ENCODE measurements around the gene WNT7B.

Gene WNT7B

DNA sequence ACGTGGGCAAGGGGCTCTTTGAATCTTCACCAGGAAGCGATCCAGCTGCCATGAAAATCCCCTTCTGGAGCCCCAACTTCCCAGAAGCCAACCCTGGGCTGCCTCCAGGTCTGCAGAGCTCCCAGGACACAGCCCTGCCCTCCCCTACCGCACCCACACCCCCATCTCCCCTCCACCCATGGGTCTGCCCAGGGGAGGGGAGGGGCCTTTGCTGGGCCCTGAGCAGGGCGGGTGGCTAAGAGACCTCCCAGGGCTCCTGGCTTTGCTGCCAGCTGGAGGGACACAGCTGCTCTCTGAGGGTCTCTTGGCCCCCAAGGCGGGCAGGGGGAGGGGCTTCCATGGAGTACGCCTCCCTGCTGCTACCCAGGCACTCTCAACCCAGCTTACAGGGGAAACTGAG, 64.1 kb downstream of the WNT7B start:
- FAIRE-seq (no peak), DNase-seq (ENCODE audit: low spot score) (no peak)

DNA sequence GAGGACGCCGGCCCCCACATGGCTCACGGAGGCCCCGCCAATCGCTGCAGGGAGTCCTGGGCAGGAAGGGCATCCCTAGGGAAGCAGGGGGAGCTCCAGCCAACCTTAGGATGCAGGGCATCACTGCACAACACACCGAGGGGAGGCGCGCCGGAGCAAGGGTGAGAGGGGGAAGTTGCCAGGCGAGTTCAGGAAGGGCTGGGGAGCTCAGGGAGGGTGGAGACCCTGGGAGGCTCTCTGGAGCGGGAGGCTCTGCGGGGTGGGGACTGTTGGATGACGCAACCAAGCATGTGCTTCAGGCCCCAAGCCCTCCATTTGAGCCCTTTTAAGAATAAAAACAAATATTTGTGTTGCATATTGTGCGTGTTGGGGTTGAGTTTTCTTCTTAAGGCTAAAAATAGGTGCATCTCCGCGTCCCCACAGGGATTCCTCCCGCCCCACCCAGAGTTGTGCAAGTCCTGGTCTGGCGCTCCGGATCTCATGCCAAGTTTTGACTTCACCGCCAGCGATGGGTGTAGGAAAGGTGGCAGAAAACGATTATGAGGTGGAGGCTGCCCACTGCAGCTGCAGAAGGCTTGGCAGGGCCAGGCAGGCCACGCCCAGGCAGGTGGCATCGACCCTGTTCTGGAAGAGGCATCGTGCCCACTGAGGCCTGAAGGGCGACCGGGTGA, 65.2 kb downstream of the WNT7B start:
- FAIRE-seq (no peak), DNase-seq (ENCODE audit: low spot score) (no peak)

DNA sequence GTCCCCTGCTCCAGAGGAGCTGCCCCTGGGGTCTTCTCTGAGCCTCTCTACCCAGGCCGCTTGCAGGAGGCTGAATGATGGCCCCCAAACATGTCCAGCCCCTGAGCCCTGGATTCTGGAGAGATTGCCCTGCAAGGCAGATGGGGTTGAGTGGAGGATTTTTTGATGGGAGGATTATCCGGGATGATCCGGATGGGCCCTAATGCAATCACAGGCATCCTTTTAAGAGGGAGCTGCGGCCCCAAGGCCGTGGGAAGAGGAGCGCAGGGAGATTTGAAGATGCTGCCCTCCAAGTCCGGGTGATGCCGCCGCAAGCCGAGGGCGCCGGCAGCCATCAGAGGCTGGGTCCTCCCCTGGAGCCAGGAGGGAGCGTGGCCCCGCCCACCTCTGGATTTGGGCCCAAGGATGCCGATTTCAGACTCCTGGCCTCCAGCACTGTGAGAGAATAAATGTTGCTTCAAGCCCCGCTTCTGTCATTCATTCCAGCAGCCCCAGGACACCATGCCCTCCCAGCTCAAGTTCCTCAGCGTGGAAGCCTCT, 66.0 kb downstream of the WNT7B start:
- no peak for DNase-seq (ENCODE audit: low spot score)
- FAIRE-seq, result no peak

DNA sequence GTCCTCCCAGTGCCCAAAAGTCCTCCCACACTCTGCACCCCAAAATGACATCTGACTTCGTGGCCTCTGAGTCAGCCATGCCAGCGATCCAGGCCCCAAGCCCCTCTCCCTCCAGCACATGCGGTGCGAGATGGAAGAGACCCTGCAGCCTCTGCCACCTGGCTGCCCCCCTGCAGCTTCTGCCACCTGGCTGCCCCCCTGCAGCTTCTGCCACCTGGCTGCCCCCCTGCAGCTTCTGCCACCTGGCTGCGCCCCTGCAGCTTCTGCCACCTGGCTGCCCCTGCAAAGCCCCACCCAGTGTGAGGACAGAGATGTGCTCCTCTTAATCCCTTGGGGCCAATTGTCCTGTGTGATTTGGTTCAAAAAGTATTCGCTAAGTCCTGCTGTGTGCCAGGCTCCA, 68.0 kb downstream of the WNT7B start:
- no peak for FAIRE-seq
- no peak for DNase-seq (ENCODE audit: low spot score)

DNA sequence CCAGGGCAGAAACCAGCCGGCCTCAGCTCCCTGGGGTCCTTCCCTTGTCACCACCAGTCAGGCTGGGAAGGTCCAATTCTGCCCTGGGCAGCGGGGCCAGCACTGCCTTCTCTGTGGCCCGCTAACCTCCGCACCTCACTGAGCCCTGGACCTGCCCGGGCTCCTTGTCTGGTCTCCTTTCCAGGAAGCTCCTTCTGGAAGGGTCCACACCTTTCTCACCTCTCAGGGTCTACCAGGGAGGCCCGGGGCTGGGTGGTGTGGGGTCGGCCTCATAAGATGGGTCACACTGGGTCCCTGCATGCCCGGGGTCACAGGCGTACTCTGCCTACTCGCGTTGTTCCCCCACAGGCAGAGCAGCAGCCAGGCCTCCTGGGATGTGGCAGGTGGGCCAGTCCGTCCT, 69.0 kb downstream of the WNT7B start:
- DNase-seq (ENCODE audit: low spot score), result no peak
- FAIRE-seq, result no peak

DNA sequence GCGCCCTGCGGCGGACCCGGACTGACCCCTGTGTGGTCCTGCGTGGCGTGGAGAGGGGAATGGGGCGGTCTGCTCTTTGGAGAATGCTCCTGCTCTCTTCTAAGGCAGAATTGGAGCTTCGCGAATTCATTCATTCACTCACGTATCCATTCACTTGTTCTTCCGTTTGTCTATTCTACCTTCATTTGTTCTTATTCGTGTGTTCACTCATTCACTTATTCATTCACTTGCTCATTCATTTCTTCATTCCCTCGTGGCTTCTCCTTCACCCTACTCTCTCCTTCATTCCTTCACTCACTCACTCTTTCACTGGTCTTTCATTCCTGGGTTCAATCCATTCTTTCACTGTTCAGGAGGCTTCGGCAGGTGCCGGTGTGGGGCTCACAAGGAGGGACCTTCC, 69.6 kb downstream of the WNT7B start:
- no peak for FAIRE-seq
- DNase-seq (ENCODE audit: low spot score), result no peak

DNA sequence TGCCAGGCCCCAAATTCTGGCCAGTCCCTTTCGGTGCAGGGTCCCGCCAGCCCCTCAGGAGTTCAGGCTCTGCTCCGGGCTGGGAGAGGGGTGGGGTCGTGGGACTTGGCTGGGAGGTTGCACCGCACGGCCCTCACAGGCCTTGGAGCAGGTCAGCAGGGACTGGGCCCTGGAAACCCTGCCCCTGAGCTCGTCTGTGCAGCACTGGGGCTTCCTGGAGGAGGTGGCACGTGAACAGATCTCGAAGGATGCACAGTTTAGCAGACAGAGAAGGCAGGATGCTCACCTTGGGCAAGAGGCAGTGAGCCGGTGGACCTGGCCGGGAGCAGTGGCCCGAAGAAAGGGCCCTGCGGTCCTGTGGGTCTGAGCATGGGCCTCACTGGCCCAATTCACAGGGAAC, 70.0 kb downstream of the WNT7B start:
- no peak for DNase-seq (ENCODE audit: low spot score)
- FAIRE-seq, result no peak

DNA sequence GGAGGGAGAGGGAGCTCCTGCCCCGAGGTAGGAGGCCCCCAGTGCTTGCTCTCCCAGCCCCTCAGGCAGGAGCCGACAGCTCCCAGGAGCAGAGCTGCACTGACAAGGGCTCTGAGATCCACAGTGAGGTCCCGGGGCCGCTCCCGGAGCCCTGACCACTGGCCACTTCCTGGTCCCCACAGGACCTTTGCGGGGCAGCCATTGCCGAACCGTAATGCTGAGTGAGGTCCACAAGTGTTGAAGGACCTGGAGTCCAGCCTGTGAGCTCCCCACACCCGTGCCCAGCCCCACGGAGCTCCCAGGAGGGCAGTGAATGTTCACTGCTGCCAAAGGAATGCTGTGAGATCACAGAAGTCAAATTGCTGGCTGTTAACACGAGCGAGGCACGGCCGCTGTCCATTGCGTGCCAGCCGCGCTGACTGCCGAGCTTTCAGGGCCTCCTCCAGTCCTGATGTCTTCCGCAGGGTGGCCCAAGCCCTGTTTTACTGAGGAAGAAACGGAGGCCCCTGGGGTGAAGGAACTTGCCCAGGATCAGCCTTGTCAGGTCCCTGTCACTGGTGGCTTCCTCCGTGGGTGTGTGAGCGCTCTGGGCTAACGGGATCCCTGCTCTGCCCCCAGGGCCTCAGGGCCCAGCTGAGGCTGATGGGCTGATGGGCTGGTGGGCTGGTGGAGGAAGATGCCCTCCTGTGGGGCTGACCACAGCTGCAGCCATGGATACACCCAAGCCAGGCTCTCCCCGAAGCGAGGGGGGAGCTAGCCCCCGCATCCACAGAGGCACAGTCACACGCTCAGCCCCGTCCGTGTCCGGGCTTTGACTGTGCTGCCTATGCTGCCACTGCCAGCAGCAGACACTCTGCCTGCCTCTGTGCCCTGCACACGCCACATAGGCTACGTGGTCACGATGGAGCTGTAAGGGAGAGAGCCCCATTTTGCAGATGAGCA, 70.8 kb downstream of the WNT7B start:
- FAIRE-seq (no peak), DNase-seq (ENCODE audit: low spot score) (no peak)

DNA sequence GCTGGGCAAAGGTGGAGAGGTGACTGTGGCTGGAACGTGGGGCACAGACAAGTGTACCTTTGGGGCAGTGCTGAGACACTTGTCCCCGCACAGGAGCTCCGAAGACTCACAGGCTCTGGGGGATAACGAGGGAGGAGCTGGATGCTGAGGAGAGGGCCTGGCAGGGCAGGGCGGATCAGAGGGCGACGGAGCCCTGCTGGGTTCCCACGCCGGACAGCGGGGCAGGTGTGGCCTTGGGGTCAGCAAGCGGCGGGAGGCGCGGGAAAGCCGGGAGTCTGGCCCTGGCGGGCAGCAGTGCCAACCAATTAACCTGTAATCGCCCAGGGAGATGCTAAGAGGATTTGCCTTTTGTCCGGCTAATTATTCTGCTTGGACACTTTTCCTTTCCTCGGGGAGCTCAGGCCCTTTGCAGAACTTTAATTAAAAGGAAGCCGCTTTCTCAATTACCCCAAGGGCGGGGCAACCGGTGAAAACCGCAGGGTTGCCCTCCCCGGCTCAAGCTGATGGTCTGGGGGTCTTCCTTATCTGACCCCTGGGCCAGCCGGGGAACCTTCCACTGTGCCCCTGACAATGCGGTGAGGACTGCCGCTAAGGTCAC, 71.5 kb downstream of the WNT7B start:
- DNase-seq (ENCODE audit: low spot score), result no peak
- no peak for FAIRE-seq

DNA sequence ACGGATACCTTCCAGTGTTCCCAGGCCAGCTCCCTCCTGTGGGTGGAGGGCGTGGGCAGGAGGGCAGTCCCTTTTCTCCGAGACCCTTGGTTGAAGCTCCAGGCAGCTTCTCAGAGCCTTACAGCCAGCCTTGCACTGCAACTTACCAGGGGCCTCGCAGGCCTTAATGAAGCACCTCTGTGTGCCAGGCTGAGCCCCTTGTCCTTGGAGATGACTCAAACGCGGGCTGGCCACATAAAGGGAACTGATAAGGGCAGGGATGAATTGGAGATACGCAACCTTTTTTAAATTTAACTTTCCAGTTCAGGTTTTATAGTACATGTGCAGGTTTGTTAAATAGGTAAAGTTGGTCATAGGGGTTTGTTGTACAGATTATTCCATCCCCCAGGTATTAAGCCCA, 72.7 kb downstream of the WNT7B start:
- FAIRE-seq (no peak), DNase-seq (ENCODE audit: low spot score) (no peak)

DNA sequence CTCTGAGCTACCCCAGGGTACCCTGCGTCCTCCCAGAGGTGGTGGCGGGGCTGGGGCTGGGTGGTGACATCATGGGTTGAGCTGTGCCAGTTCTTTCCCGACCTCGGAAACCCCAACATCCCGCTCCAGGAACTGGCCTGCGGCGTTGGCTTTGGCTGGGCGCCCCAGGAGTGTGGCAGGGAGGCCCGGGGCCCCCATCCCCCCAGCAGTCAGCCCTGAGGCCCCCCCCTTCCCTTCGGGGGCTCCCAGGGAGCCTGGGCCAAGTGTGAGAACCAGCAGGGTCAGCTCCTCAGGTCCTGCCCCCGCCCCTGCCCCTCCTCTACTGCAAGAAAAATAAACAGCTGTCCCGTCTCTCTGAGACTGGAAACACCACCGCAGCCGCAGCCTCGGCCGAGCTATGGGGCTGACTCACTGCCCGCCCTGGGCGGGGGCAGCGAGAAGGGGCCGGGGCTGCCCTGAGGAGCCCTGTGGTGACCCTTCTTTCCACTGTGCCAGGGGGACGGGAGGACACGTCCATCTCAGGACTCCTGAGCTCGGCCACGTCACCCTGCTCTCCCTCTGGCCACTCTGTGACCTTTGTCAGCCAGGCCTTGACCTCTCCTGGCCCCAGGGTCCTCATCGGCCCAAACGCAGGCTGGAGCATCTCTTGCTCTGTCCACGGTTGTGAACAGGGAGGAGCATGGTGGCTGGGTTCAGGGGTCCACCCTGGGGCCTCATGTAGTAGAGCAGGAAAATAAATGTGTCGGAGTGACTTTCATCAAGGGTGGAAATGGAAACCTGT, 73.4 kb downstream of the WNT7B start:
- peak; percentile 53 for DNase-seq (ENCODE audit: low spot score)

DNA sequence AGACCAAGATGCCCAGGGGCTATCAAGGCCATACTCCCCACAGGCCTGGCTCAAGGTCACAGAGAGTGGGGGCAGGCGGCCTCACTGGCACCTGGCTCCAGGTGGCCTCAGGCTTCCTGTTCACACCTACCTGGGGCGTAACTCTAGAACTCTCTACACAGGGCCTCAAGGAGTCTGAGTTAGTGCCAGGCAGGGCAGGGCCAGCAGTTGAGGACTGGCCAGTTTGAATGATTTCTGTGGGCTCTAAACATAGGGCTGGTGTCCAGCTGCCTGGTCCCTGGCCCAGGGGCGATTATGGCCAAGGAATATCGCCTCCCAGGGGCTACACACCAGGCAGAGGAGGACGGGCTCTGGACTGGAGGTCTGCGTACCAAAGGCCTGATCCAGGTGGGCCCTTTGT, 79.2 kb downstream of the WNT7B start:
- FAIRE-seq (no peak), DNase-seq (ENCODE audit: low spot score) (no peak)

More for the DNA sequence above, 73.4 kb downstream of the WNT7B start:
- peak; percentile 14 for FAIRE-seq

DNA sequence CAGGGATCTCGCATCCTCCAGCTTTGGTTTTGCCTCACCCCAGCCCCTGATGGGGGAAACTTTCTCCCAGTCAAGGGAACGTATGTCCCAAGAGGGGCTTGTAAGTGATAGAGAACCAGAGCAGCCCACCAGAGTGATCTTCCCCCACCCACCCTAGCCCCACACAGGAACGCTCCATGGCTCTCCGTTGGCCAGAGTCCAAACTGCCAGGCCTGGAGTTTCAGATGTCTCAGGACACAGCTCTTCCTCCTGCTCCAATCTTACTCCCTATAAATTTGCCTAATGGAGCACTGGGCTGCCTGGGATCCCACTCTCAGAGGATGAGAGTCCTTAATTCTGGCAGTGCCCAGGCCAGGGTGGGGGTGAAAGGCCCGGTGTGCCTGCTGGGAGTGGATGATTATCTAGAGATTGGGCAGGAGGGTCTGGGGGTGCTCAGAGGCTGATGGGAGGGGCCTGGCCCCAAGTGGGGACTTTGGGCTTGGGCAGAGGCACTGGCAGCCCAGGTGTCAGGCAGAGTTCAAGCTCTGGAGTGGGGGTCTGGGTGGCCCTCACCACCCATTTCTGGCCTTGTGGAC, 79.9 kb downstream of the WNT7B start:
- DNase-seq (ENCODE audit: low spot score) (no peak), FAIRE-seq (no peak)

DNA sequence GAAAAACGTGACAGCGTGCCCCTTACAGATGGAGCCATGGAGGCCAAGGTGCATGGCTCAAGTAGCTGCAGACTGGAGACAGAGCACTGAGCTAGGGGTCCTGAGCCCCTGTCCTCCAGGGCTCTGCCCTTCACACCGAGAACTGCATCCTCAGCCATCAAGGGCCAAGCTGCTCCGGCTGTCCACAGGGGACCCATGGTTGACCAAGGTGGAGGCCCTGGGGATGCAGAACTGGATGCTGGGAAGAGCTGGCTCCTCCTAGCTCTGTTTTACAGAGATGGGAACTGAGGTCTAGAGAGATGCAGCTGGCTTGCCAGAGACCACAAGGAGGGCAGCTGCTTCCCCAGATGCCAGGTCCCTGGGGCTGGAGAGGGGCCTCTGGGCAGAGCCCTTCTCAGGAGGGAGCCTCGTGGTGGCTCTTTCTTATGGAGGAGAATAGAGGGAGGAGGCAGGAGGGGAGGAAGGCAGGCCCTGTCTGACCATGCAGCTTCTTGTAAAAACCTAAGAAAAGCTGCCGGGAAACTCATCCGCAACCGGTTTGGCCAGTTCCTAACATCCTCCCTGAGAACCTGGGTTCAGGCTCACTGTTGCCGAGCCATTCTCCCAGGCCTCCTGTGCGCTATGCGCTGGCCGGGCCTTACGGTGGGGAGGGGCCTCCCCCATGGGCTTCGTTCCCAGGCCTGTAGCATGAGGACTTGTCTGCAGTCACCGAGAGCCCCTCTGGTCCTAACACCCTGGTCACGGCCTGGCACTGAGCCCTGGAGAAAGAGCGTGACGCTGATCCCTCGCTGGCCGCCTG, 80.6 kb downstream of the WNT7B start:
- FAIRE-seq (no peak), DNase-seq (ENCODE audit: low spot score) (no peak)

DNA sequence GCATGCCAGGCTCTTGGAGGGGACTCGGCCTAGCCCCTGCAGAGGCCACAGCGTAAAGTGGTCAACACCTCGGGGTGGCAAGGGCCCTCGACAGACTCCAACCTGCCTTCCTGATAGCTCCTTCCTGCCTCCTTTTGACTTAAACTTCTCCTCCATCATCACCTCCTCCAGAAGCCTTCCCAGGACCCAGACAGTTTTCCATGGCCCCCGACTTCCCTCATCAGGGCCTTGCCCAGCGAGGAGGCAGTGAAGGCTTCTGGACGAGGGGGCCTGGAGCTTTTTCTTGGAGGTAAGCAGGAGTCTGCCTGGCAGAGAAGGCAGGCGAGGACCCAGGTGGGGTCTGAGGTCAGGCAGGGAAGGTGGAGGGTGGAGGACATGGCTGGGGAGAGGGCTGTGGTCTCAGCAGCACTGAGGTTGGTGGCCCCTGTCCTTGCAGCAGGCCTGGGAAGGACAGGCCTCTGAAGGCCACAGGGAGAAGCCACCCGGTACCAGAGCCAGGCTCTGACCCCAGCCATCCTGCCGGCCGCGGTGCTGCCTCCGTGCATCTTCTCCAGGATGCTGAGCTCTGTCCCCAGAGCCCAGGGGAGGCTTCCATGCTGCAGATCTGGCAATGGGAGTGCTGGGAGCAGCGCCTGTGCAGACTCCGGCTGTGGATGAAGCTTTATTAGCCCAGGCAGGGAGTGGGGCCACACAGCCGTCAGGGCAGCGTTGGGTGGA, 81.4 kb downstream of the WNT7B start:
- no peak for FAIRE-seq
- no peak for DNase-seq (ENCODE audit: low spot score)

DNA sequence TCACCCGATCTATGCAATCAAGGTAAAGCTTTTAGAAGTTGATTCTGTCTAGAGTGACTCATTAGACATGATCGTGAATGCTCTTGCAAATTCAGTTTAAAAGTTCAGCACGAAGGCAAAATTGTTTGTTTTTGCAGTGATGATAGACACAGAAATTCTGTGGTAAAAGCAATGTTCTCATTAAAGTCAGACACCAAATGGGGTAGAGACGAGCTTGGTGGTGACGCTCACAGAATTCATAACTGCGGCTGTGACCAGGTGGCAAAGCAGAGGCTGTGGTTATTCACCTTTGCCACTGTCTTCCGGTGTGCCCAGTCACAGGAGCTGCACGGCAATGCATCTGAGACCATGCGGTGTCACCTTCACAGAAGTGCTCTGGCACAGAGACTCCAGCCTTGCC, 83.4 kb downstream of the WNT7B start:
- DNase-seq (ENCODE audit: low spot score) (no peak), FAIRE-seq (no peak)

DNA sequence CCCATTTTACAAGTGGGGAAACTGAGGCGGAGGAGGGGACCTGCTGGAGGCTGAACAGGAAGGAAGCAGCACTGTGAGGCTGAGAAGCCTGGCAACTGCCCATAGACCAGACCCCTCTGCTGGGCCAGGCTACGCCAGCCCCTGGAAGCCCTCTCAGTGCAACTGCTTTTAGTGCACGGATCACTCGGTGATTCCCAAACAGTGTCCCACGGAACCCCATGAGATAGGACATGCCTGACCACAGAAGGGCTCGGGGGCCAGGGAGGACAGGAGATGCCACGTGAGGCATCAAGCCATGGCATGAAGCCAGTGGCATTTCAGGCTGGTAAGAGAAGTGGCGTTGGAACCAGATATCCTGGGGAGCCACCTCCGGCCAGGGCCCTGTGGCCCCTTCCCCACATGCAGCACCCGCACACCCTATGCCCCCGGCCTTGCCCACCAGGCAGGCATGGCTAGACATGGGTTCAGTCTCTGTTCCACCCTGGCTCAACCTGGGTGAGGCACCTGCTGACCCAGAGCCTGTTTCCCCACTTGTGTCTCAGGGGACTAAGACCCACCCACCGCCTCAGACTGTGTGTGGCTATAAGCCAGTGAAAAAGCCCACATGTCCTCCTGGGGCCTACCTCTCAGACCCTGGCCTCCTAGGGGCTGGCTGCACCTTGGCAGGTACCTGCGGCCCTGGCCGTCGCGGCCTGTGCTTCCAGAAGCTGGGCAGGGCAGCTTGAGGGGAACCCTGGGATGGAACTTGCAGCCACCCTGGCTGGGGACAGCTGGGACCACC, 84.1 kb downstream of the WNT7B start:
- FAIRE-seq (no peak), DNase-seq (ENCODE audit: low spot score) (no peak)

DNA sequence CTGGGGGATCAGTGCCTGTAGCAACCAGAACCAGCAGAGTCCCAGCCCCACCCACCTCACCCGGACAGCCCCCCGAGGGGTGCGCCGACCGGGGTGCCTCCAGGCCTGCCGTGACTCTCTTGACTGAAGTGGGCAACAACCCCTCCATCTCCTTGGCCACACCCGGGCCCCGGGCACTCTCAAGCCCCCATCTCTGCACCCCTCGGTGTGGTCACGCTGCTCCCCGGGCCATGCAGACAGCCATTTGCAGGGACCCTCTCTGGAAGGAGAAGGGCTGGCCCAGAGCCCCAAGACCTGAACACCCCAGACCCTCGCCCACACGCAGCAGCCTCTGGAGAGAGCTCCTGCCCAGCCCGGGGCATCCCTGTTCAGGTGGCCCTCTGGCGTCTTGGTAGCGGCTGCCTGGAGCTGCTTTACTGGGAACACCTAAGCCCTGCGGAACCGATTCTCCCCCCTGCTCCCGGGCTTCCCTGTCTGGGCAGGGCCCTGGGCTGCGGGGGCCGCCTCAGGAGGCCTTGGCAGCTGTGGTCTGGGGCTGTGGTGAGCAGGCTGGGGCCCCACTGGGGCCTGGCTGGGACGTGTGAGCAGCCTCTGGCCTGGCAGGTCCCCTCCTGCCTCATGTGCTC, 84.9 kb downstream of the WNT7B start:
- FAIRE-seq, result no peak
- no peak for DNase-seq (ENCODE audit: low spot score)

All from RCC 7860 (cell line).